HL-60 (cell line): ENCODE results near the gene TFAP2A.

ENCODE experiments used
- DNase-seq, 2 experiments: peaks; one replicate each; pipeline ENCODE4 v3.0.0-alpha.2; 2010 to 2020; ENCODE audit warnings: low read depth in 1 of 2, low spot score in 1 of 2
- H3K27ac ChIP-seq: fragments of 250-450 bp; sonication (Bioruptor Pico); replicated peaks from 2 replicates; pipeline ENCODE4 v1.5.1; 2020; ENCODE audit warnings: mild to moderate bottlenecking, moderate library complexity
- H3K27me3 ChIP-seq: fragments of 250-450 bp; sonication (Bioruptor Pico); 2 replicates; pipeline ENCODE4 v1.5.1; 2021; ENCODE audit warnings: mild to moderate bottlenecking, moderate library complexity; ENCODE audit not compliant: insufficient read depth, poor library complexity, severe bottlenecking
- H3K4me3 ChIP-seq: replicated peaks from 2 replicates; pipeline ENCODE4 v1.5.1; 2011; ENCODE audit warnings: mild to moderate bottlenecking, control low read depth, low read length; ENCODE audit not compliant: insufficient read depth
- GABPA ChIP-seq: IDR thresholded peaks from 2 replicates; pipeline ENCODE4 v1.6.1; 2012; ENCODE audit warnings: low read depth
- POLR2AphosphoS5 ChIP-seq: IDR thresholded peaks from 2 replicates; pipeline ENCODE4 v1.6.1; 2012; ENCODE audit warnings: low read depth
- SPI1 ChIP-seq: IDR thresholded peaks from 2 replicates; pipeline ENCODE4 v1.6.1; 2012; ENCODE audit warnings: low read depth, mild to moderate bottlenecking, borderline replicate concordance
- TF ChIP-seq, protein P1 (sequence below): IDR thresholded peaks from one replicate; pipeline ENCODE4 v1.5.1; 2011; ENCODE audit warnings: low read length, control low read depth, inconsistent platforms; ENCODE audit not compliant: insufficient read depth
- TF ChIP-seq, protein P2 (sequence below): IDR thresholded peaks from 2 replicates; pipeline ENCODE4 v1.6.1; 2012; ENCODE audit warnings: low read depth; ENCODE audit not compliant: insufficient replicate concordance

The TFAP2A gene

DNA sequence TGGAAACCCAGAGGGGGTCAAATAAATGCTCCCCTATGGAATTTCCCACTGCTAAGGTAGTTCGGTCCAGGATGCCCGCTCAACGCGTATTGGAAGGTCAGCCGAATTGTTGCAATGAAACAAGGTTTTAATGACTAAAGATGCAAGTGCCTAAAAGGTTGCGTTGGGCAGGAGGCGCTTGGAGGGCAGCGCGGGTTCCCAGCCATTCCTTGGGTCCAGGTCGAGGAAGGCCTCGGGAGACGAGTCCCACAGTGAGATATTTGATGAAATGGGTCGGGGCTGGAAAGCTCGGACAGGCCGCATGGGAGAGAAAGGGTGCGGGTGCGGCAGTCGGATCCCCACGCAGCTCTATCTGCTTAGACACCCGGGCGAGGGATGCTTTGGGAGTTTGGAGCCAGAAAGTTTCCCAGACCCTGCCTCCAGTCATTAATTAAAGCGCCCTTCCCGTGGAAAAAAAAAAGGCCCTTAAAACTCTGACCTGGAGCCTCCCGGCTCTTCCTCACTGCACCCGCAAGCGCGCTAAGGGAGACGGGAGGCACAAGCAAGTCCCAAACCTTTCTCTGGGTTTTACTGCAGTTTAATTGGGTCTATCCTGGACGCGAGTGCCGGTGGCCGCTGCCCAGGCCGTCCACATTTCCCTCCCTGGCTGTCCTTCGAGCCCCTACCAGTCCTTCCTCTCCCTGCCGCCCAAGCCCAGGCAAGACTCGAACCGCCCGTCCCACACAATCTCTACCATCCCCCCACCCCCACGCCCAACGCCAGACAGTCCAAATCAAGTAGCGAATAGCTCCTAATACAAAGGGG lies 24.2 kb downstream of the TFAP2A start:
- peaks cover 15% of the 10 kb centered on the region for H3K27me3 ChIP-seq
- no peak for TF ChIP-seq SPI1
- H3K4me3 ChIP-seq, result no peak overlapping the region
- no peak for DNase-seq
- no peak overlapping the region for H3K27ac ChIP-seq

DNA sequence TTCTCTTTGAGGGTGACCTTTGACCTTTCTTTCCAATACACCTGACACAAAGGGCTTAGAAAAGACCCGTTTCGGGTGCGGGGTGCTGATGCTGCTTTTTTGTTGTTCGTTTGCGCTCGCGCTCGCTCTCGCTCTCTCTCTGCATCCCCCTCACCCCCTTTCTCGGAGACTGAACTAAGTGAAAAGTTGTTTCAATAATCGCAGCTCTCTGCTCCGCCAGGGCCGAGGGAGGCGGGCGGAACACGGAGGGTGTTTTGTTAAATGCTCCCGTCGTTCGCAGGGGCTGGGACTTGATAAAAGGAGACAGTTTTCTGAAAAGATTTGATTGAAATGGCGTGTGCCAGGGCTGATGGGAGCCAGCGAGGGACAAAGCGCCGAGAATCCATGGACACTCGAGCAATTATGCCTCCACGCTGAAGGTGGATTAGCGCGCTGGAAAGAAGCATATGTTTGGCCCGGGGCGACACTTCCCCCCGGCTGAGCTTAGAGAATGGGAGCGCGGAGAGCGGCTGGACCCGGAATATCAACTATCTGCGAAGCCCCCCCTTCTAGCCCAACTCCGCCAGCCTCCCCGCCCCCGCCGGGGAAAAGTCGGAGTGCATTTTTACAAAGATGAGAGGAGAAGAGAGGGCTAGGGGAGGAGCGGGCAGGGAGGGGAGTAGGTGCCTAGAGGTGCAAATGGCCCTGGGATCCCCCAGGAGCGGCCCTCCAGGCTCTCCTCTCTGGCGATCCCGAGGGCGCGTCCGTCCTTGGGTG lies 25.0 kb downstream of the TFAP2A start:
- no peak for TF ChIP-seq SPI1
- TF ChIP-seq POLR2AphosphoS5, result no peak
- TF ChIP-seq, protein P1, sequence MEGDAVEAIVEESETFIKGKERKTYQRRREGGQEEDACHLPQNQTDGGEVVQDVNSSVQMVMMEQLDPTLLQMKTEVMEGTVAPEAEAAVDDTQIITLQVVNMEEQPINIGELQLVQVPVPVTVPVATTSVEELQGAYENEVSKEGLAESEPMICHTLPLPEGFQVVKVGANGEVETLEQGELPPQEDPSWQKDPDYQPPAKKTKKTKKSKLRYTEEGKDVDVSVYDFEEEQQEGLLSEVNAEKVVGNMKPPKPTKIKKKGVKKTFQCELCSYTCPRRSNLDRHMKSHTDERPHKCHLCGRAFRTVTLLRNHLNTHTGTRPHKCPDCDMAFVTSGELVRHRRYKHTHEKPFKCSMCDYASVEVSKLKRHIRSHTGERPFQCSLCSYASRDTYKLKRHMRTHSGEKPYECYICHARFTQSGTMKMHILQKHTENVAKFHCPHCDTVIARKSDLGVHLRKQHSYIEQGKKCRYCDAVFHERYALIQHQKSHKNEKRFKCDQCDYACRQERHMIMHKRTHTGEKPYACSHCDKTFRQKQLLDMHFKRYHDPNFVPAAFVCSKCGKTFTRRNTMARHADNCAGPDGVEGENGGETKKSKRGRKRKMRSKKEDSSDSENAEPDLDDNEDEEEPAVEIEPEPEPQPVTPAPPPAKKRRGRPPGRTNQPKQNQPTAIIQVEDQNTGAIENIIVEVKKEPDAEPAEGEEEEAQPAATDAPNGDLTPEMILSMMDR, result no peak
- no peak for TF ChIP-seq GABPA
- peaks cover 21% of the 10 kb centered on the region for H3K27me3 ChIP-seq
- no peak overlapping the region for H3K4me3 ChIP-seq
- no peak overlapping the region for H3K27ac ChIP-seq
- no peak for DNase-seq

DNA sequence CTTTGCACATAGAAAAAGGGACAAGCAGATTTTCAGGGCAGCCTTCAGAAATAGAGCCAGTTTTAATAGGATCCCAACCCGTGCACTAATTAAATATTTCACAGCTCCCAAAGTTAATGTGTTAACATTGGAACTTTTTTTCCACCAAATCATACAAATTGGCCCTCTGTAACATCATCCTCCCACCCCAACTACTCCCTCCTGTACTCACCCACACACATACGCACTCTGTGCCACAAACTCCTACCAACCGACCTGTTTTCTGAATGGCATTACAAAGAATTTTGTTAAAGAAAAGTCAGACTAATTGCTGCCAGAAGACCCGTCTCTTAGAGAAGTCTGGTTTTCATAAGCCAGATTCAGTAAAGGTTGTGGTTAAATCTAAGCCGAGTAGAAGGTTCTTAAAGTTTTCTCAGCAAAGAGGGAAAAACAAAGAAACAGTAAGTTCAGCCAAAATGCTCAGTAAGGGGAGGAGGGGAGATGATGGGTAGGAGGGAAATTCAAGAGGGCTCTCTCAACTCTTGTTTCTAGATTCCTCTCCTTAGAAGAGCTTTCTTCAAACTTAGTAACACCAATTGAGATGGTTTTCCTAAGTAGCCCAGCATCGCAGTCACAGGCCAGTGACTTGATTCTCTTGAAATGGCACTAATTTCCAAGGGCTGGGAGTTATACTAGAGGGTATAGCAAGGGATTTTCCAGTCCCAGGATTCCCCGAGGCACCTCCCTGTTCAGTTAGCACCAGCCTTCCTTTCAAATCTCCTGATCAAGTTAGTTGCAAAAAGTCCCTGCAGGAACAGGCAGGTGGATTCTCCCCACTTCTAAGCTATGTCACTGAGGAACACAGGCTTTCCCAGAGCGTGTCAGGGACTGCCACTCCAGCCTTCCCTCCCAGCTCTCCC lies 27.9 kb downstream of the TFAP2A start:
- Histone ChIP-seq H3K27me3 (peaks cover 37% of the 10 kb centered on the region), H3K4me3 (no peak overlapping the region), H3K27ac (no peak overlapping the region)
- DNase-seq, result no peak
- TF ChIP-seq GABPA, result no peak
- TF ChIP-seq SPI1, result no peak
- TF ChIP-seq POLR2AphosphoS5, result no peak
- TF ChIP-seq, protein P1, result no peak
- TF ChIP-seq, protein P2, sequence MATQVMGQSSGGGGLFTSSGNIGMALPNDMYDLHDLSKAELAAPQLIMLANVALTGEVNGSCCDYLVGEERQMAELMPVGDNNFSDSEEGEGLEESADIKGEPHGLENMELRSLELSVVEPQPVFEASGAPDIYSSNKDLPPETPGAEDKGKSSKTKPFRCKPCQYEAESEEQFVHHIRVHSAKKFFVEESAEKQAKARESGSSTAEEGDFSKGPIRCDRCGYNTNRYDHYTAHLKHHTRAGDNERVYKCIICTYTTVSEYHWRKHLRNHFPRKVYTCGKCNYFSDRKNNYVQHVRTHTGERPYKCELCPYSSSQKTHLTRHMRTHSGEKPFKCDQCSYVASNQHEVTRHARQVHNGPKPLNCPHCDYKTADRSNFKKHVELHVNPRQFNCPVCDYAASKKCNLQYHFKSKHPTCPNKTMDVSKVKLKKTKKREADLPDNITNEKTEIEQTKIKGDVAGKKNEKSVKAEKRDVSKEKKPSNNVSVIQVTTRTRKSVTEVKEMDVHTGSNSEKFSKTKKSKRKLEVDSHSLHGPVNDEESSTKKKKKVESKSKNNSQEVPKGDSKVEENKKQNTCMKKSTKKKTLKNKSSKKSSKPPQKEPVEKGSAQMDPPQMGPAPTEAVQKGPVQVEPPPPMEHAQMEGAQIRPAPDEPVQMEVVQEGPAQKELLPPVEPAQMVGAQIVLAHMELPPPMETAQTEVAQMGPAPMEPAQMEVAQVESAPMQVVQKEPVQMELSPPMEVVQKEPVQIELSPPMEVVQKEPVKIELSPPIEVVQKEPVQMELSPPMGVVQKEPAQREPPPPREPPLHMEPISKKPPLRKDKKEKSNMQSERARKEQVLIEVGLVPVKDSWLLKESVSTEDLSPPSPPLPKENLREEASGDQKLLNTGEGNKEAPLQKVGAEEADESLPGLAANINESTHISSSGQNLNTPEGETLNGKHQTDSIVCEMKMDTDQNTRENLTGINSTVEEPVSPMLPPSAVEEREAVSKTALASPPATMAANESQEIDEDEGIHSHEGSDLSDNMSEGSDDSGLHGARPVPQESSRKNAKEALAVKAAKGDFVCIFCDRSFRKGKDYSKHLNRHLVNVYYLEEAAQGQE, result no peak

DNA sequence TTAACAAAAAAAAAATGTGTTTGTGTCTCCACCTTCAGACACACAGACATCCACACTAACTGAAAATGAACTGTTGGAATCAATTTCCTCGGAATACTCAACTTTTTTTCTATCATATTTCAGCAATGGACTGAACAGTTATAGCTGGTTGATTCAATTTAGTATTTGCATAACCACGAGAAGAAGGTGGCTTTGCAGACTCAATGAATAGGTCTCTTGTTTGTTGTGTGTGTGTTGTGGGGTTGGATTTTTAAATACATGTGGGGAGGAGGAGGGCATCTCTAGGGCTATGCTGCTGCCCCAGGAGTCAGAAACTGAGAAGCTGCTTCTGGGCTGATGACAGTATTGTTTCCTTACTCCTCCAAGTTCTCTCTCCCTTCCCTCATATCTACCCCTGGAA lies 28.7 kb downstream of the TFAP2A start:
- Histone ChIP-seq H3K27ac (no peak overlapping the region), H3K27me3 (peaks cover 41% of the 10 kb centered on the region), H3K4me3 (no peak overlapping the region)
- no peak for DNase-seq
- TF ChIP-seq, protein P2, result no peak
- TF ChIP-seq POLR2AphosphoS5, result no peak
- TF ChIP-seq GABPA, result no peak
- TF ChIP-seq, protein P1, result no peak
- TF ChIP-seq SPI1, result no peak
